ENCODE measurements around the gene NISCH. TPM values are rescaled to one million over a fixed set of nuclear protein-coding genes. Genes with fewer than 3 reads are reported as not detected.

The NISCH gene
- total RNA-seq, 1 experiment from 2014 or later: 104 TPM

DNA sequence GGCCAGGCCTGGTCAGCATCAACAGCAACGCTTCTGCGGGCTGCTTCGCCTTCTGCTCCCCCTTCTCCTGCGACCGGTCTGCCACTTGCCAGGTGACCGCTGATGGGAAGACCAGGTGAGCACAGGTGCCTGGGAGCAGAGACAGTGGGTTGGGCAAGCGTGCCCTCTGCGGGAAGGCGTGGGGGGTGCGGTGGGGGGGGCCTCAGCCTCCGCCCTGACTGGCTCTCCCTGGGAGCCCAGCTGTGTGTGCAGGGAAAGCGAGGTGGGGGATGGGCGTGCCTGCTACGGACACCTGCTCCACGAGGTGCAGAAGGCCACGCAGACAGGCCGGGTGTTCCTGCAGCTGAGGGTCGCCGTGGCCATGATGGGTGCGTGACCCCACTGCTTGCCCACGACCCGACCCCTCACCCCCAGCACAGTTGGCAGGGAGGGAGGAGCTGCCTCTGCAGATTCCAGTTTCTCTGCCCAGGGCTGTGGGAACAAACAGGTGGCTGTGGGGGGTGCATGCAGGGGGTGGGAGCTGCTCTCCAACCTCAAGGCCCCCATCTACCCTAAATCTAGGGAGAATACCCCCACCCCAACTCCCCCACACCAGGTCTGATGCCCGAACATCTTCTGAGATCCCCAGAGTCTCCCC lies 48.5 kb downstream of the NISCH start:
- no peaks in the 10 kb centered on the region for H3K79me1 ChIP-seq (ENCODE audit: insufficient read depth, low read depth, low read length, poor library complexity, severe bottlenecking)
- no peak overlapping the region for H3K14ac ChIP-seq (ENCODE audit: insufficient read depth, low read length)
- H3K4me1 ChIP-seq (ENCODE audit: insufficient read depth, low read length): no peaks in the 10 kb centered on the region; the same call in 1 of the 2 replicates
- H2BK12ac ChIP-seq (ENCODE audit: insufficient read length, low read depth, low read length): no peak overlapping the region
- no CpG with 5 or more reads among the region's 23 CpGs for WGBS (ENCODE audit: extremely low coverage, insufficient read length, low lambda C conversion rate)
- H3K4ac ChIP-seq (ENCODE audit: low read depth, low read length): no peak overlapping the region
- no peak overlapping the region for H4K5ac ChIP-seq (ENCODE audit: insufficient read length, low read depth, low read length)
- H4K8ac ChIP-seq (replicated peaks; ENCODE audit: insufficient read length, low read depth, low read length): no peak overlapping the region
- Mint-ChIP-seq H3K9me3 (no peaks in the 10 kb centered on the region), H3K4me3 (no peak overlapping the region), H3K27ac (no peak overlapping the region), H3K27me3 (ENCODE audit: low read depth) (no peaks in the 10 kb centered on the region; the same call in 1 of the 2 replicates), H3K36me3 (ENCODE audit: insufficient read depth in 1 of 3, low read depth in 3 of 3) (no peaks in the 10 kb centered on the region), H3K4me1 (peaks cover 14 to 27% of the 10 kb centered on the region in 2 experiments)
- no peak overlapping the region for H3K4me2 ChIP-seq (ENCODE audit: insufficient read depth, insufficient read length, low read length)
- H3K23me2 ChIP-seq (ENCODE audit: insufficient read length, low read depth, low read length, poor library complexity, severe bottlenecking): no peaks in the 10 kb centered on the region
- no peaks in the 10 kb centered on the region for H3K79me2 ChIP-seq (ENCODE audit: insufficient read depth, low read length)
- H2BK15ac ChIP-seq (ENCODE audit: low read depth, low read length): no peak overlapping the region
- no peak overlapping the region for H3K18ac ChIP-seq (ENCODE audit: insufficient read length, low read depth, low read length)
- no peak overlapping the region for H2BK20ac ChIP-seq (ENCODE audit: low read depth, low read length, poor library complexity, severe bottlenecking)
- H3T11ph ChIP-seq (ENCODE audit: low read length): no peak overlapping the region
- H3K56ac ChIP-seq (ENCODE audit: insufficient read length, low read depth, low read length): no peak overlapping the region
- H2BK120ac ChIP-seq (ENCODE audit: low read depth, low read length, poor library complexity, severe bottlenecking): no peak overlapping the region
- TF ChIP-seq, protein P1, sequence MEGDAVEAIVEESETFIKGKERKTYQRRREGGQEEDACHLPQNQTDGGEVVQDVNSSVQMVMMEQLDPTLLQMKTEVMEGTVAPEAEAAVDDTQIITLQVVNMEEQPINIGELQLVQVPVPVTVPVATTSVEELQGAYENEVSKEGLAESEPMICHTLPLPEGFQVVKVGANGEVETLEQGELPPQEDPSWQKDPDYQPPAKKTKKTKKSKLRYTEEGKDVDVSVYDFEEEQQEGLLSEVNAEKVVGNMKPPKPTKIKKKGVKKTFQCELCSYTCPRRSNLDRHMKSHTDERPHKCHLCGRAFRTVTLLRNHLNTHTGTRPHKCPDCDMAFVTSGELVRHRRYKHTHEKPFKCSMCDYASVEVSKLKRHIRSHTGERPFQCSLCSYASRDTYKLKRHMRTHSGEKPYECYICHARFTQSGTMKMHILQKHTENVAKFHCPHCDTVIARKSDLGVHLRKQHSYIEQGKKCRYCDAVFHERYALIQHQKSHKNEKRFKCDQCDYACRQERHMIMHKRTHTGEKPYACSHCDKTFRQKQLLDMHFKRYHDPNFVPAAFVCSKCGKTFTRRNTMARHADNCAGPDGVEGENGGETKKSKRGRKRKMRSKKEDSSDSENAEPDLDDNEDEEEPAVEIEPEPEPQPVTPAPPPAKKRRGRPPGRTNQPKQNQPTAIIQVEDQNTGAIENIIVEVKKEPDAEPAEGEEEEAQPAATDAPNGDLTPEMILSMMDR (conservative IDR thresholded peaks at IDR 0.05): no peak
- no peak overlapping the region for H3K23ac ChIP-seq (ENCODE audit: insufficient read length, low read depth, low read length)
- H3K9ac ChIP-seq (ENCODE audit: extremely low read depth, insufficient read length, low read length): no peak overlapping the region
- no peak overlapping the region for H2AK5ac ChIP-seq (ENCODE audit: insufficient read length, low read length)
- no peak overlapping the region for H4K91ac ChIP-seq (ENCODE audit: insufficient read length, low read depth, low read length)
- no peaks in the 10 kb centered on the region for H3K27me3 ChIP-seq (ENCODE audit: insufficient read depth, low read length)
- no peaks in the 10 kb centered on the region for H3K9me3 ChIP-seq (ENCODE audit: control insufficient read depth, low read depth, low read length)
- no peaks in the 10 kb centered on the region for H4K20me1 ChIP-seq (ENCODE audit: control insufficient read depth, insufficient read depth, insufficient read length)
- H2AFZ ChIP-seq (ENCODE audit: low read length): no peak overlapping the region
- no peak overlapping the region for H2BK5ac ChIP-seq (ENCODE audit: insufficient read length, low read length)
- DNase-seq: no peak
- H3K27ac ChIP-seq (ENCODE audit: insufficient read length, low read depth, low read length): no peak overlapping the region

Data from H9 (cell line).